Mesodermal cell (in vitro differentiated cells): Measurements from ENCODE around the gene DIP2C.
"Not testable (repeated sequence)": the region's sequence is repeated elsewhere in the genome, so short reads cannot be mapped to it uniquely, and the experiment has no call there.

ENCODE experiments used
- H3K27ac ChIP-seq: 2 replicates; pipeline ENCODE4 v1.7.0; 2013; ENCODE audit warnings: mild to moderate bottlenecking, low read depth, low read length, moderate library complexity; ENCODE audit not compliant: severe bottlenecking
- H3K36me3 ChIP-seq: 2 replicates; pipeline ENCODE4 v1.7.1; 2013; ENCODE audit warnings: mild to moderate bottlenecking, low read length, moderate library complexity; ENCODE audit not compliant: control insufficient read depth, insufficient read depth
- H3K4me1 ChIP-seq: one replicate; pipeline ENCODE4 v1.7.1; 2013; ENCODE audit warnings: mild to moderate bottlenecking, low read length; ENCODE audit not compliant: insufficient read depth, control insufficient read depth, poor library complexity, severe bottlenecking
- H3K4me3 ChIP-seq: 2 replicates; pipeline ENCODE4 v1.7.0; 2013; ENCODE audit warnings: low read length, control low read depth, mild to moderate bottlenecking; ENCODE audit not compliant: insufficient read depth, poor library complexity, severe bottlenecking; ENCODE audit errors: extremely low read depth
- H3K9me3 ChIP-seq: 2 replicates; pipeline ENCODE4 v1.7.1; 2013; ENCODE audit warnings: mild to moderate bottlenecking, low read length, moderate library complexity; ENCODE audit not compliant: control insufficient read depth
- WGBS, 2 experiments: methylation state at CpG; one replicate each; pipeline ENCODE4 v1.1.5; 2013; ENCODE audit warnings: missing lambda C conversion rate in 2 of 2; ENCODE audit not compliant: insufficient coverage in 2 of 2; 5-methylcytosine and 5-hydroxymethylcytosine counted together

The DIP2C gene

GRCh38 chr10:632807-633177, 56.7 kb downstream of the DIP2C start:
- not testable (repeated sequence) for H3K4me3 ChIP-seq
- WGBS, 2 experiments, result 95% methylated on average over 12 of the region's 21 CpGs; no CpG with 5 or more reads in 1 of the 2 experiments

GRCh38 chr10:632155-632806, 57.2 kb downstream of the DIP2C start:
- not testable (repeated sequence) for H3K27ac ChIP-seq, H3K9me3 ChIP-seq, H3K4me1 ChIP-seq, H3K4me3 ChIP-seq, H3K36me3 ChIP-seq
- 95 to 96% methylated on average over 7 to 16 of the region's 51 CpGs for WGBS, 2 experiments

More at GRCh38 chr10:632807-633177, 56.7 kb downstream of the DIP2C start:
- not testable (repeated sequence) for H3K4me1 ChIP-seq, H3K9me3 ChIP-seq, H3K36me3 ChIP-seq, H3K27ac ChIP-seq

DNA sequence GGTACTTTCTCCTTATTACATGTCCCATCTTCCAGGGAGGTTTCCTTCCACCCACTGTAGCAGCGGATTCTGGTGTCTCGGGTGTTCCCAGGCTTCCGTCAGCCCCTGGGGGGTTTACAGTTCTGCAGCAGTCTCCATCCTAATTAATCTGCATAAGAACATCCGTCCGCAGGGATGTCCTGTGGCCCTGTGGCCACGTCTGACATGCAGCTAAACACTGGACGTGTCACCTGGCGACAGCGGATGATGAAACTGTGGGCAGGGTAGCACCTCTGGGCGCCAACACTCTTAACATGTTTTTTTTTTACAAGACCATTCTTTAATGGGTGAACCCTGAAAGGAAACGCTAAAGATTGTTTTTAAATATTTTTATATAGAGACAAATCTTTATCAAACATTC, 58.2 kb downstream of the DIP2C start:
- no peak overlapping the region for H3K27ac ChIP-seq
- H3K4me3 ChIP-seq, result no peak overlapping the region
- 83 to 93% methylated on average over 6 of the region's 11 CpGs for whole genome bisulfite sequencing, 2 experiments
- H3K36me3 ChIP-seq, result peaks cover 6% of the 10 kb centered on the region
- peaks cover 6% of the 10 kb centered on the region for H3K4me1 ChIP-seq
- H3K9me3 ChIP-seq, result no peaks in the 10 kb centered on the region

GRCh38 chr10:630581-631073, 58.8 kb downstream of the DIP2C start:
- Histone ChIP-seq H3K27ac (no peak overlapping the region), H3K4me1 (peaks cover 10% of the 10 kb centered on the region), H3K9me3 (no peaks in the 10 kb centered on the region), H3K4me3 (no peak overlapping the region), H3K36me3 (peaks cover 6% of the 10 kb centered on the region)
- 96 to 97% methylated on average over 16 to 22 of the region's 23 CpGs for WGBS, 2 experiments

- 94 to 96% methylated on average over 20 to 23 of the region's 25 CpGs for WGBS, 2 experiments
- peaks cover 22% of the 10 kb centered on the region for H3K4me1 ChIP-seq
- H3K27ac ChIP-seq, result no peak overlapping the region
- H3K36me3 ChIP-seq, result peaks cover 6% of the 10 kb centered on the region
- H3K9me3 ChIP-seq, result no peaks in the 10 kb centered on the region
- H3K4me3 ChIP-seq, result no peak overlapping the region
Observed at GRCh38 chr10:629186-629998, 60.1 kb downstream of the DIP2C start.

DNA sequence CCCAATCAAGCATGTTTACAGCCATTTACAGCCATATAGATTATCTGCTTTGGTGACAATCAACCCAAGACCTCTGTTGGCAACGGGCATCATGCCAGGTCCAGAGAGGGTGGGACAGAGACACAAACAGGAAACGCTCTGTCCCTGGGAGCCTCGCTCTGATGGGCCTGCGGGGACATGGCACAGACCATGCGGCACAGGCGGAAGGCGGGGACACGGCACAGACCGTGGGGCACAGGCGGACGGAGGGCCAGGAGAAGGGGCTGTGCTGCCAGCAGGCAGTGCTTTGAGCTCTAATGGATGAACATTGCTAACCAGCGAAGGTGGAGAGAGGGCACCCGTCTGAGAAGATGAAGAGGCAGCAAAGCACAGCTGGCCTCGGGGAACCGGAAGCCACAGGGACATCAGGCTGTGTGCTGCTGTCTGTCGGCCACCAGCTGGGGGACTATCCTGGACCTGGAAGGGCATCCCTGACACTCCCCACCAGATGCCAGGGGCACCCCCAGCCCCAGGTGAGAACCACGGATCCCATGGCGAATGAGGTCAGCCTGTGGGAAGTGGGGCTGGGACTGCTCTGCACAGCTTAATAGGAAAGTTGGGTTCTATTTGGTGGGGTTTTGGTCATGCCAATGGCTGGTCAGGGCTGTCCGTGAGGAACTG, 61.0 kb downstream of the DIP2C start:
- Histone ChIP-seq H3K36me3 (peaks cover 6% of the 10 kb centered on the region), H3K9me3 (no peaks in the 10 kb centered on the region), H3K27ac (no peak overlapping the region), H3K4me1 (peaks cover 31% of the 10 kb centered on the region), H3K4me3 (no peak overlapping the region)
- WGBS, 2 experiments, result 94 to 95% methylated on average over 15 to 17 of the region's 19 CpGs

- 93 to 94% methylated on average over 37 to 40 of the region's 46 CpGs for WGBS, 2 experiments
- Histone ChIP-seq H3K27ac (no peak overlapping the region), H3K4me3 (no peak overlapping the region), H3K4me1 (peaks cover 35% of the 10 kb centered on the region), H3K9me3 (no peaks in the 10 kb centered on the region), H3K36me3 (peaks cover 6% of the 10 kb centered on the region)
Observed at GRCh38 chr10:627032-627992, 62.2 kb downstream of the DIP2C start.

DNA sequence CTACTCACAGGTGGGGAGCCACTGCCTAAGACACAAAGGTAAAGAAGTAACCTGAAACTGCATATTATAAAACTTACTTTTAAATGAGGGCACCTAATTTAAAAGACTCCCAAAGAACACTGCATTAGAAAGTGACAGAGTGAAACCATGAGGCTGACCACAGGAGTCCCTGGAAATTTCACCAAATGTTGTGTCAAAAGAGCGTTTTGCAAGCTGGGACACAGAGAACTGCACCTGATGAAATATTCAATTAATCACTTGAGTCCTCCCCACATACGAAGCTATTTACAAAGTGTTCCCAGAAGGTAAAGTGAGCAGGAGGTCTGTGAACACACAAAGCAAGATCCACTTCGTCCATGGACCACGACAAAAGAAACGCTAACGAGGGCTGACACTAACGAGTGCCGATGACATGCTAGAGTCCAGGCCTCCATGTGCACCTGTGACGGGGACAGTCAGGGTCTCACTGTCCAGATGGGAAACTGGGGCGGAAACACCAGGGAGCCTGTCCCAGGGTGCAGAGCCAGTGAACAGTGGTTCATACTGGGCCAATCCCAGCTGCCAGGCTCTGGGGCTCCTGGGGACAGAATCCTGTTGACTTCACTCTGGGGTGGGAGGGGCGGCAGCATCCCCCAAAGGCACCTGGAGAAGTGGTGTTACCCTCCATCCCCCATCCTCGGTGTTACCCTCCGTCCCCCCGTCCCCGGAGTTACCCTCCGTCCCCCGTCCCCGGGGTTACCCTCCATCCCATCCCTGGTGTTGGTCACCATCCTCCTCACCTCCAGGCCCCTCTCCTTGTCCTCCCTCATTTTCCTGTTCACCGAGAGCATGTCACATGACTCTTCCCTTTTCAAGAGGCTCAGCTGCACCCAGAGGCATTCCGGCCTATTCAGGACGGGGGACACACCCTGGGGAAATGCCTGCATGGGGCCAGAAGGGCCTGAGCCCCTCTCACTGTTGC, 63.4 kb downstream of the DIP2C start:
- 90 to 93% methylated on average over 18 to 19 of the region's 21 CpGs for WGBS, 2 experiments
- peaks cover 35% of the 10 kb centered on the region for H3K4me1 ChIP-seq
- peaks cover 6% of the 10 kb centered on the region for H3K36me3 ChIP-seq
- H3K9me3 ChIP-seq, result no peaks in the 10 kb centered on the region
- H3K27ac ChIP-seq, result peak overlapping the region; percentile 98
- H3K4me3 ChIP-seq, result no peak overlapping the region

GRCh38 chr10:625333-625696, 64.2 kb downstream of the DIP2C start:
- H3K9me3 ChIP-seq, result no peaks in the 10 kb centered on the region
- peak overlapping the region; percentile 98 for H3K27ac ChIP-seq
- peaks cover 6% of the 10 kb centered on the region for H3K36me3 ChIP-seq
- WGBS, 2 experiments, result 60 to 68% methylated on average over 17 of the region's 17 CpGs
- H3K4me3 ChIP-seq, result peak overlapping the region; percentile 9
- peaks cover 40% of the 10 kb centered on the region for H3K4me1 ChIP-seq
